Measurements from ENCODE around the gene PEX26. TPM values are rescaled to one million over a fixed set of nuclear protein-coding genes. Genes with fewer than 3 reads are reported as not detected.

PEX26 gene
- total RNA-seq, 1 donor from 2014 or later = 34.4 TPM

GRCh38 chr22:18116634-18117033, 38.8 kb downstream of the PEX26 start:
- no peak for DNase-seq (ENCODE audit: low spot score)
- Mint-ChIP-seq H3K27me3 (ENCODE audit: low read depth) (no peaks in the 10 kb centered on the region), H3K36me3 (ENCODE audit: low read depth) (no peaks in the 10 kb centered on the region), H3K4me3 (ENCODE audit: unreplicated experiment) (no peak overlapping the region), H3K9me3 (ENCODE audit: low read depth) (no peaks in the 10 kb centered on the region), H3K27ac (ENCODE audit: unreplicated experiment) (no peak overlapping the region), H3K4me1 (ENCODE audit: low read depth) (peaks cover 11% of the 10 kb centered on the region)
- no peak for TF ChIP-seq CTCF (IDR thresholded peaks at IDR 0.05)

GRCh38 chr22:18118345-18118915, 40.6 kb downstream of the PEX26 start:
- TF ChIP-seq CTCF (IDR thresholded peaks at IDR 0.05) = no peak
- no peaks in the 10 kb centered on the region for H3K9me3 Mint-ChIP-seq (ENCODE audit: low read depth)
- no peaks in the 10 kb centered on the region for H3K27me3 Mint-ChIP-seq (ENCODE audit: low read depth)
- H3K4me1 Mint-ChIP-seq (ENCODE audit: low read depth) = peaks cover 11% of the 10 kb centered on the region
- H3K36me3 Mint-ChIP-seq (ENCODE audit: low read depth) = no peaks in the 10 kb centered on the region
- no peak overlapping the region for H3K4me3 Mint-ChIP-seq (ENCODE audit: unreplicated experiment)
- H3K27ac Mint-ChIP-seq (ENCODE audit: unreplicated experiment) = no peak overlapping the region
- DNase-seq (ENCODE audit: low spot score) = no peak

GRCh38 chr22:18119409-18120110, 41.8 kb downstream of the PEX26 start:
- no peak for DNase-seq (ENCODE audit: low spot score)
- Mint-ChIP-seq H3K27ac (ENCODE audit: unreplicated experiment) (no peak overlapping the region), H3K4me3 (ENCODE audit: unreplicated experiment) (no peak overlapping the region), H3K36me3 (ENCODE audit: low read depth) (no peaks in the 10 kb centered on the region), H3K4me1 (ENCODE audit: low read depth) (peaks cover 11% of the 10 kb centered on the region), H3K27me3 (ENCODE audit: low read depth) (no peaks in the 10 kb centered on the region), H3K9me3 (ENCODE audit: low read depth) (no peaks in the 10 kb centered on the region)
- no peak for TF ChIP-seq CTCF (IDR thresholded peaks at IDR 0.05)

- Mint-ChIP-seq H3K4me1 (ENCODE audit: low read depth) (peaks cover 9% of the 10 kb centered on the region), H3K27ac (ENCODE audit: unreplicated experiment) (no peak overlapping the region), H3K27me3 (ENCODE audit: low read depth) (no peaks in the 10 kb centered on the region), H3K36me3 (ENCODE audit: low read depth) (no peaks in the 10 kb centered on the region), H3K9me3 (ENCODE audit: low read depth) (no peaks in the 10 kb centered on the region), H3K4me3 (ENCODE audit: unreplicated experiment) (no peak overlapping the region)
- TF ChIP-seq CTCF (IDR thresholded peaks at IDR 0.05) = no peak
- DNase-seq (ENCODE audit: low spot score) = no peak
These were observed 43.1 kb downstream of the PEX26 start for GRCh38 chr22:18120857-18121256.

GRCh38 chr22:18121506-18121905, 43.7 kb downstream of the PEX26 start:
- no peak overlapping the region for H3K4me3 Mint-ChIP-seq (ENCODE audit: unreplicated experiment)
- H3K27ac Mint-ChIP-seq (ENCODE audit: unreplicated experiment) = no peak overlapping the region
- no peaks in the 10 kb centered on the region for H3K9me3 Mint-ChIP-seq (ENCODE audit: low read depth)
- TF ChIP-seq CTCF (IDR thresholded peaks at IDR 0.05) = no peak
- peaks cover 5% of the 10 kb centered on the region for H3K4me1 Mint-ChIP-seq (ENCODE audit: low read depth)
- DNase-seq (ENCODE audit: low spot score) = no peak
- no peaks in the 10 kb centered on the region for H3K27me3 Mint-ChIP-seq (ENCODE audit: low read depth)
- peaks cover 1% of the 10 kb centered on the region for H3K36me3 Mint-ChIP-seq (ENCODE audit: low read depth)
